GM21619 (cell line): ENCODE data around the gene MBD3.
"Not testable (repeated sequence)": the region's sequence is repeated elsewhere in the genome, so short reads cannot be mapped to it uniquely, and the experiment has no call there.

Experiments
- ATAC-seq: cut with Tn5 transposase; IDR thresholded peaks from one replicate; pipeline ENCODE4 v1.9.1; 2021; ENCODE audit not compliant: unreplicated experiment

The MBD3 gene

DNA sequence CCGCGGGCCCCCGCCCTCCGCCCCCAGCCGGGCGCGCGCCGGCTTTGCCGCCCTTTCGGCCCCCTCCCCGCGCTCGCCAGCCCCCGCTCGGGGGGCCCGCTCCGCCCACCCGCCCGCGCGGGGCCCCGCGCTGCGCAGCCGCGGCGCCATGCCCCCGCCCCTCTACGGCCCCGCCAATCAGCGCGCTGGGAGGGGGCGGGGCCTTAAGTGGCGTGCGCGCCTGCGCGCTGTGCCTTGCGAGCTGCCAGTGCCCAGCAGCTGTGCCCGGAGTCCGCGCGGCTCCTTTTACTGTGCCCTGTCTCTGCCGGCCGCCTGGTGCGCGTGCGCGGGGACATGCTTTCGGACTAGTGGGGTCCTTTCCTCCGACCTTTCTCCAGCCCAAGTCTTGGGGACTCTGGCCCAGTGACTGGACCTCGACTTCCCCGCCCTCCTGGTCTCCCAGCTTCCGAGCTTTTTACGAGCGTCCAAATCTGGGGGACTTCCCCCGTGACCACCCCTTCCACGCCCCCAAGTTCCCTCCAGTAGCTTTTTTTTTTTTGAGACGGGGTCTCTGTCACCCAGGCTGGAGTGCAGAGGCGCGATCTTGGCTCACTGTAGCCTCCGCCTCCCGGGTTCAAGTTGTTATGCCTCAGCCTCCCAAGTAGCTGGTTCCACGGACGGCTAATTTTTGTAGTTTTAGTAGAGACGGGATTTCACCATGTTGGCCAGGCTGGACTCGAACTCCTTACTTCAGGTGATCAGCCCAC, at the start of gene MBD3:
Gene MBD3 (minus strand): TSS at position 111 of the 746 bp plus-strand sequence. CDS start 234 bp downstream, outside the sequence.
- peak; percentile 49 for ATAC-seq

DNA sequence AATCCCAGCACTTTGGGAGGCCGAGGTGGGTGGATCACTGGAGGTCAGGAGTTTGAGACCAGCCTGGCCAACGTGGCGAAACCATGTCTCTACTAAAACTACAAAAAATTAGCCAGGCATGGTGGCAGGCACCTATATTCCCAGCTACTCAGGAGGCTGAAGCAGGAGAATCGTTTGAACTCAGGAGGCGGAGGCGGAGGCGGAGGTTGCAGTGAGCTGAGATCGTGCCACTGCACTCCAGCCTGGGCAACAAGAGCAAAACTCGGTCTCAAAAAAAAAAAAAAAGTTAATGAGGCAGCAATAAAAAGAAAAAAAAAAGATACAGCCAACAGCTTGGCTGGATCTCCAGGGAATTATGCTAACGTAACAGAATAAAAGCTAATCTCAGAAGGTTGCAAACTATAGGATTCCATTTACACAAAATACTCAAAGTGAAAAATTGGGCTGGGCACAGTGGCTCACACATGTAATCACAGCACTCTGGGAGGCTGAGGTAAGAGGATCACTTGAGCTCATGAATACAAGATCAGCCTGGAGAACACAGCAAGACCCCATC, 48.3 kb upstream of the MBD3 start:
- not testable (repeated sequence) for ATAC-seq

GRCh38 chr19:1636325-1637236, 43.9 kb upstream of the MBD3 start:
- ATAC-seq, result no peak

GRCh38 chr19:1634938-1635243, 42.2 kb upstream of the MBD3 start:
- ATAC-seq, result no peak

DNA sequence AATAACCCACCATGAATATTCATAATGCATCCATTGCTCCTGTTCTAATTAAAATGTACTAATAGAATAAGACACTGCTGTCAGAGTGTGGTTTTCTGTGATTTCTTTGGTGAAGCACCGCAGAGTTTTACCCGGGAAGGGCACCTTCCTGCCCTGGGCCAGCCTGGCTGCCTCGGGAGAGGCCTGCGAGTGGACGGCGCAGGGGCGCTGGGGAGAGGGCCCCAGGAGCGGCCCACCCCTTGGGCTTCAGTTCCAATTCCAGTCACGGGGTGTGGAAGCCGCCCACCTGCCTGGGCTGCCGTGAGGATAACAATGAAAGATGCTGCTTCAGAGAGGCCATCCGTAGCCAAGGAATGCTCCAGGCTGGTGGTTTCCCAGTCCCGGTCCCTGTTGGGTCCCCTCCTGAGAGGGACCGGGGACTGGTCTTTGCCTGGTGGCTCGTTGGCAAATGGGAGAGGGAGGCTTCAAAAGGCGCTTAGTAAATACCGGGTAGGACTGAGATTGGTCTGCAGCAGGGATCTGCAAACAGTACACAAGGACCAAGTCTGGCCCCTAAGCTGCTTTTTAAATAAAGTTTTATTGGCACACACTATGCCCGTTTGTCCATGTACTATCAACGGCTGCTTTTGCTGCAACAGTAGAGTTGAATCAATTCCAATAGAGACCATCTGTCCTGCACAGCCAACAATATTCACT, 41.7 kb upstream of the MBD3 start:
- no peak for ATAC-seq

GRCh38 chr19:1633269-1633826, 40.7 kb upstream of the MBD3 start:
- no peak for ATAC-seq

- no peak for ATAC-seq
Observed at GRCh38 chr19:1632462-1633268, 40.0 kb upstream of the MBD3 start.

GRCh38 chr19:1631557-1632100, 39.0 kb upstream of the MBD3 start:
- no peak for ATAC-seq

- ATAC-seq, result no peak
Observed at GRCh38 chr19:1630811-1631210, 38.1 kb upstream of the MBD3 start.

GRCh38 chr19:1630012-1630411, 37.3 kb upstream of the MBD3 start:
- ATAC-seq, result no peak

- ATAC-seq, result no peak
Observed at GRCh38 chr19:1629256-1629808, 36.7 kb upstream of the MBD3 start.

DNA sequence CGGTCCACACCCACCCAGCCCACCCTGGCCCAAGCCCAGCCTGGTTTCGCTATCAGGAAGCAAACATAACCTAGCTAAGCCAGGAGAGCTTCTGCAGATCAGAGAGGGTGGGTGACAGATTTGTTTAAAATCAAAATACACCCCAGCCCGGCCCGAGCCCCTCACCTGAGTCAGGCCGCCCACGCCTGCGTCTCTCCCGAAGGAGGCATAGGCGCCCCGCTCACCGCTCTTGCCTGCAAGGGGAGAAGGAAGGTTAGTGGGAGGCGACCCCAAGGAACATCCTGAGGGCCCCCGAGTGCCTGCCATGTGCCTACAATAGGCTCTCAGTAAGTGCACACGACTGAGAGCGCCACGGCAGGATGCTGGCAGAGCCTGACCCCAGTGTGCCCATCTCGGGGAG, 34.5 kb upstream of the MBD3 start:
- no peak for ATAC-seq

GRCh38 chr19:1626417-1627010, 33.8 kb upstream of the MBD3 start:
- no peak for ATAC-seq

DNA sequence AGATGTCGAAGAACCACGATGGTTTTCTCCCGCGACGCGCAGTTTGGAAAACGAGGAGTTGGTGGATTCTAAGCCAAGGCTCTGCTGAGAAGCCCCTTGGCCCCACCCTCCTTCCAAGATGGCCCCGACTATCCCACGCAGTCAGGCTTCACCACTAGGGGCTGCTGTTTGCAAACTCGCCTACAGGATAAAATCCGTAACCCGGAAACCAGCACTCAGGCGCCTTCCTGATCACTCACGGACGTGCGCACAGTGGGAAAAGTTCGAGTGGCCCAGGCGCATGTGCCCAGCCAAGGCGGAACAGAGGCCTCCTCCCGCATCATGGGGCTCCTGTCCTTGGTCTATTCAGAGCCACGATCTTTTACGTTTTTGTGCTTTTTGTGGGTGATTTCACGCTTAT, 31.8 kb upstream of the MBD3 start:
- ATAC-seq, result no peak

DNA sequence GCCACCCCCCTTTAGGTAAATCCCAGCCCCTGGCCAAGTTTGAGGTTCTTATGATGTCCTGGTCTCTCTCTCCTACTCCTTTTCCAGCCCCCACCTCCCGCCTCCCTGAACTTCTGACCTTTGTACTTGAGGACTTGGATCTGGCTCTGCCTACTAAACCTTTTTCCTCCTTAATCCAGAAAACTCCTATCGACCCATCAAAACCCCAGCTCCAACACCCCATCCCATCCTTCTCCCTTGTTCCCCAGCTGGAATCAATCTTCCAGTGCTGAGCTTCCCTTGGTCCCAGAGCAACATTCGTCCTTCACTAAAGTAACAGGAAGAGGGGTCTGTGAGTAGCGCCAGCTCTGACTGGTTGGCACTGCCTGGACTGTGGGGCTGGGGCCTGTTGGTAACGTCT, 29.9 kb upstream of the MBD3 start:
- no peak for ATAC-seq

DNA sequence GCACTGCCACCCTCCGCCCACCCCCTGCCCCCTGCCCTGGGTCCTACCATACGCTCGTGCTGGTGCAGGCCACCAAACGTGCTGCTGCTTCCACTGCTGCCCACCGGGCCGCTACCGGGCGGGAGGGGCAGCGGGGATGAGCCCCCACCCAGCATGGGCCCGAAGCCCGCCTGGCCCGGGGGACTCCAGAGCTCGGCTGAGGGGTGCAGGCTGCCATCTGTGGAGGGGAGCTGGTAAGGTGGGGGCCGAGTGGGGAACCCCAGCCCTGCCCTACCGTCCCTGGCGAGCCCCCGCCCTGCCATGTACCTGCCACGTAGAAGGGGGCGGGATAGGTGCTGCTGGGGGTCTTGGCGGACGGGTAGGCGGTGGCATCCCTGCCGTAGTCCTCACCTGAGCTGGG, 29.3 kb upstream of the MBD3 start:
- ATAC-seq, result no peak

DNA sequence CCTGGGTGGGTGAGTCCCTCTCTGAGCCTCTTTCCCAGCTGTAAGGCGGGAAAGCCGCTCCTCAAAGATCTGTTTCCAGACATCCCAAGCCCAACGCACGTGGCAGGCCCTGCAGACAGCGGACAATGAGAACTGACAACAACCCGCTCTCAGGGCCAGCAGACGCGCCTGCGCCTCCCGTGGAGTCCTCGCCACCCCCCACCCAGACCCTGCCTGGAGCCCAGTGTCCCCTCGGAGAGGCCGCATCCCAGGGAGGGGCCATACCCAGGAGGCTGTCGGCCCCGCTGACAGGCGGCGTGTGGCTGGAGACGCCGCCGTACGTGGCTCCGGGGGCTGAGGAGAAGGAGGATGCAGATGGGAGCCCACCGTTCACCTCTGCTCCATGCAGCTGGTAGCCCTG, 28.9 kb upstream of the MBD3 start:
- no peak for ATAC-seq

GRCh38 chr19:1621021-1621420, 28.4 kb upstream of the MBD3 start:
- no peak for ATAC-seq

DNA sequence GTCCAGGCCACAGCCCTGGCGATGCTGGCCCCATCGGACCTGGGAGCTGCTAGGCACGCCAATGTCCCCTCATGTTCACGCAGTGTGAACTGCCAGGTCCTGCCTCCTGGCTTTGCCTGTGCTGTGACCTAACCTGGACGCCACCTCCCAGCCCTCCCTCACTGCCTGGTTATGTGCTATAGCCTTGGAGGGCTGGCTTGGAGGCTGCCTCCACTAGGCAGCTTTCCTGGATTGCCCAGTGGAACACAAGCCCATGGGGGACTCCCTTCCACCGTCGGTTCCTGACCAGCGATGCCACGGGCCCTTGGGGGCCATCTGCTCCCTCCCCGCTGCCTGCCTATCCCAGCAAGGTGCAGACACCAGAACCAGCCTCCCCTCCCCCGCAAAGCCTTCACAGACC, 27.8 kb upstream of the MBD3 start:
- no peak for ATAC-seq
